Body of pancreas (tissue), 4 donors: ENCODE measurements around the gene DCLK2. TPM values are rescaled to one million over a fixed set of nuclear protein-coding genes. Genes with fewer than 3 reads are reported as not detected.

Experiments used
- ATAC-seq: fragments of 150-250 bp; one replicate; pipeline ENCODE4 v1.9.1; 2016
- DNase-seq, 4 donors: peaks; one replicate each; pipeline ENCODE4 v3.0.0-alpha.2; 2019
- H3K27ac ChIP-seq, 4 donors: fragments of 200-600 bp; sonication (generic); 1 replicate in 3 of 4; 2 replicates in 1 of 4; pipeline versions ENCODE4 v1.5.1 to v1.6.1; 2016 to 2019; ENCODE audit warnings: mild to moderate bottlenecking in 1 of 4, mixed read lengths in 1 of 4, moderate library complexity in 1 of 4
- H3K27me3 ChIP-seq, 2 donors: fragments of 200-600 bp; sonication (generic); one replicate each; pipeline ENCODE4 v1.6.0; 2016; ENCODE audit warnings: mild to moderate bottlenecking in 1 of 2
- H3K36me3 ChIP-seq, 2 donors: fragments of 200-600 bp; sonication (generic); replicated peaks in 1 of 2; 2 replicates each; pipeline ENCODE4 v1.5.1; 2016; ENCODE audit warnings: low read depth in 2 of 2; ENCODE audit not compliant: insufficient read depth in 1 of 2
- H3K4me1 ChIP-seq: fragments of 200-600 bp; sonication (generic); one replicate; pipeline ENCODE4 v1.6.0; 2016
- H3K4me3 ChIP-seq, 2 donors: fragments of 200-600 bp; sonication (generic); 1 replicate in 1 of 2; 2 replicates in 1 of 2; pipeline ENCODE4 v1.5.1; 2016 to 2019
- H3K9me3 ChIP-seq, 3 donors: fragments of 200-600 bp; sonication (generic); 1 replicate in 2 of 3; 2 replicates in 1 of 3; pipeline ENCODE4 v1.5.1; 2016
- CTCF ChIP-seq, 7 experiments: fragments of 450-650 bp in 4 of 7; fragments of 200-600 bp in 3 of 7; sonication (generic) in 3 of 7; IDR thresholded peaks; one replicate each; pipeline ENCODE4 v1.5.1; 2016 to 2019; ENCODE audit warnings: antibody characterized with exemption in 7 of 7
- POLR2A ChIP-seq, 3 donors: fragments of 450-650 bp; IDR thresholded peaks; one replicate each; pipeline ENCODE4 v1.6.1; 2016; ENCODE audit warnings: antibody characterized with exemption in 3 of 3, mild to moderate bottlenecking in 2 of 3
- WGBS, 2 donors: methylation state at CpG; one replicate each; pipeline ENCODE4 v1.1.5; 2017; 5-methylcytosine and 5-hydroxymethylcytosine counted together
- intact Hi-C: fragments of 100-400 bp; cut with DNase I; formaldehyde crosslinking; loops from one replicate; pipeline ENCODE4 v1.15.1; 2023
- total RNA-seq, 2 donors: library from RNA; depleted of rRNA; stranded (reverse); fragments of >200 nt; gene quantifications; one replicate each; pipeline ENCODE4 v1.1.0, GENCODE V29; 2016

Gene DCLK2
- total RNA-seq, 2 donors from 2014 or later: 3.6 to 4.6 TPM

DNA sequence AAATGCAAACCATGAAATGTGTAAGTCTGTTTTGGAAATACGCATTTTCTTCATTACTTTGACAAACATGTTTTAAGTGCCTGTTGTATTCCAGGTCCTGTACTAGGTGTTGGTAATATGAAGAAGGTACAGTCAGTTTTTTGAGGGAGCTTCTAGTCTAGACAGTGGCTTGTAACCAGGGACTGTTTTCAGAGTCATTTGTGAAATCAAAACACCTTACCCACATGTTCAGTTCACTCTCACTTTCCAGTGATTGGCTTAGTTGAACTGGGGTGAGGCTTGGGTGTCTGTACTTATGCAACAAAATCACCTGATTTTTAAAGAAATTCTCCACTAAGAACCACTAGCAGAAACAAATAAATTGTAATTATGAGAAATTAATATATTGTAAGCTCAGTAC is 16.4 kb downstream of the DCLK2 start:
- H3K9me3 ChIP-seq: no peaks in the 10 kb centered on the region
- ATAC-seq (no peak), DNase-seq (no peak)
- H3K27ac ChIP-seq: no peak overlapping the region
- WGBS, 2 donors: 90 to 96% methylated on average over 1 of the region's 1 CpG
- H3K27me3 ChIP-seq: no peaks in the 10 kb centered on the region
- H3K4me3 ChIP-seq: no peak overlapping the region
- H3K4me1 ChIP-seq: no peaks in the 10 kb centered on the region
- TF ChIP-seq CTCF (IDR thresholded peaks at IDR 0.05): no peak
- TF ChIP-seq POLR2A (IDR thresholded peaks at IDR 0.05): no peak
- H3K36me3 ChIP-seq: no peaks in the 10 kb centered on the region
- intact Hi-C loops: no loop called here

- 92 to 96% methylated on average over 3 of the region's 3 CpGs for WGBS, 2 donors
Observed at GRCh38 chr4:150096625-150097024, 18.4 kb downstream of the DCLK2 start.

DNA sequence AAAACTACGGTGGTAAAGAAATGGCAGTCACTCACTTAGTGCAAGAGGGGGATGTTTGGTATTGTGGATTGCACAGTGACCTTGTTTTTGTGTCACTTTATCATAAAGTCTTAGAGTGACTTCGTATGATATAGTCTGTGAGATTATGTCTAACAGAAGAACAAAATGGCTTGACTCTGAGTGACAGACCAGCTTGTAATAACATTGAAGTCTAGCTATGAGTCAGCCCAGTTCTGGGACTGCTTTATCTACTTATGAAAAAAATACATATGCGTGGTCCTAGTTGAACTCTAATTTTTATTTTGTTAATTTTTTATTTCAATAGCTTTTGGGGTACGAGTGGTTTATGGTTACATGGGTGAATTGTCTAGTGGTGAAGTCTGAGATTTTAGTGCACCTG is 20.0 kb downstream of the DCLK2 start:
- intact Hi-C loops: no loop called here
- no peaks in the 10 kb centered on the region for H3K9me3 ChIP-seq
- ATAC-seq: peak; percentile 47
- H3K27ac ChIP-seq: no peak overlapping the region
- no peaks in the 10 kb centered on the region for H3K4me1 ChIP-seq
- TF ChIP-seq POLR2A (IDR thresholded peaks at IDR 0.05) (no peak), CTCF (IDR thresholded peaks at IDR 0.05) (no peak)
- no peak overlapping the region for H3K4me3 ChIP-seq
- 66 to 71% methylated on average over 4 of the region's 4 CpGs for WGBS, 2 donors
- no peaks in the 10 kb centered on the region for H3K36me3 ChIP-seq
- no peaks in the 10 kb centered on the region for H3K27me3 ChIP-seq
- DNase-seq: no peak

More at GRCh38 chr4:150096625-150097024, 18.4 kb downstream of the DCLK2 start:
- no peaks in the 10 kb centered on the region for H3K27me3 ChIP-seq
- intact Hi-C loops: no loop called here
- H3K27ac ChIP-seq: no peak overlapping the region
- no peaks in the 10 kb centered on the region for H3K36me3 ChIP-seq
- no peaks in the 10 kb centered on the region for H3K9me3 ChIP-seq
- DNase-seq (no peak), ATAC-seq (no peak)
- H3K4me3 ChIP-seq: no peak overlapping the region
- no peak for TF ChIP-seq POLR2A (IDR thresholded peaks at IDR 0.05)
- TF ChIP-seq CTCF (IDR thresholded peaks at IDR 0.05): no peak
- H3K4me1 ChIP-seq: no peaks in the 10 kb centered on the region

GRCh38 chr4:150104404-150105027 is 26.3 kb downstream of the DCLK2 start:
- Histone ChIP-seq H3K9me3 (no peaks in the 10 kb centered on the region), H3K4me1 (no peaks in the 10 kb centered on the region), H3K27ac (no peak overlapping the region), H3K27me3 (no peaks in the 10 kb centered on the region), H3K4me3 (no peak overlapping the region), H3K36me3 (no peaks in the 10 kb centered on the region)
- DNase-seq: no peak
- TF ChIP-seq CTCF (IDR thresholded peaks at IDR 0.05) (no peak), POLR2A (IDR thresholded peaks at IDR 0.05) (no peak)
- intact Hi-C loops: no loop called here
- no peak for ATAC-seq
- WGBS, 2 donors: 72 to 92% methylated on average over 2 of the region's 2 CpGs

GRCh38 chr4:150106886-150107285 is 28.6 kb downstream of the DCLK2 start:
- intact Hi-C loops: no loop called here
- Histone ChIP-seq H3K4me3 (no peak overlapping the region), H3K27ac (no peak overlapping the region), H3K4me1 (no peaks in the 10 kb centered on the region), H3K27me3 (no peaks in the 10 kb centered on the region), H3K9me3 (no peaks in the 10 kb centered on the region), H3K36me3 (no peaks in the 10 kb centered on the region)
- 53 to 70% methylated on average over 3 of the region's 3 CpGs for WGBS, 2 donors
- no peak for DNase-seq
- no peak for TF ChIP-seq CTCF (IDR thresholded peaks at IDR 0.05)
- TF ChIP-seq POLR2A (IDR thresholded peaks at IDR 0.05): no peak
- ATAC-seq: no peak
